ENCODE data around the gene CACNB1.
"Not testable (repeated sequence)": the region's sequence is repeated elsewhere in the genome, so short reads cannot be mapped to it uniquely, and the experiment has no call there.

Gene CACNB1

DNA sequence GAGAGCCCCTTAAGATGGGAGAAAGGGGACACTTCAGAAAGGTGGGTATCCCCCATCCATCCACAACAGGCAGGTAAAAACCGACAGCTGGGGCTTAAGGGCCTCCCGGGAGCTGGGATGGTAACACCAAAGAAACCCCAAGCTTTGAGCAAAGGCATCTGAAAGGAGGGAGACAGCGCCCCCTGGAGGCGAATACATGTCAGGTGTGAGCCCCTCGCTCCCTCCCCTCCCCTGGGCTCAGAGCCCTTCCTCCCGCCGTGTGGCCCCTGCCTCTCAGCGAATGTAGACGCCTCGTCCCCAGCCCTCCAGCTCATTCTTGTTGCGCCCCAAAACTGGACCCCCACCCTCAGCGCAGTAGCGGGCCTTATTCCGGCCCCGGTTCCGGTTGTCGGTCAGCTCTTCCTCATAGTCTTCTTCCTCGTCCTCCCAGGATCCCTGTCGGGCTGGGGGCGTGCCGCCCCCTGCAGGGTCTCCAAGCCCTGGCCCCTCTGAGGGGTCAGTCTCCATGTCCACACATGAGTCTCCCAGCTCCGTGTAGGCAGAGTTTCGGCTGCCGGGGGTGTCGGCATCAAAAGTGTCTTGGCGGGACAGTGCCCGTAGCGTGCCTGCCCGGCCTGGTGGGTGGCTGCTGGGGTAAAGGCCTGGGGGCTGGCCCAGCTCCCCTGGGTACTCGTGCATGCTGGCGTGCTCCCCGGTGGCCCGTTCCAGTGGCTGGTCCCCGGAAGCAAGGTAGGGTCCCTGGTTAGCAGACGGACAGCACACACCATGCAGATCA is 22.4 kb downstream of the CACNB1 start:
- DNase-seq (ENCODE audit: low read depth) = peak; percentile 56

GRCh38 chr17:39173526-39174274 is 23.8 kb downstream of the CACNB1 start:
- no peak for DNase-seq (ENCODE audit: low read depth)

DNA sequence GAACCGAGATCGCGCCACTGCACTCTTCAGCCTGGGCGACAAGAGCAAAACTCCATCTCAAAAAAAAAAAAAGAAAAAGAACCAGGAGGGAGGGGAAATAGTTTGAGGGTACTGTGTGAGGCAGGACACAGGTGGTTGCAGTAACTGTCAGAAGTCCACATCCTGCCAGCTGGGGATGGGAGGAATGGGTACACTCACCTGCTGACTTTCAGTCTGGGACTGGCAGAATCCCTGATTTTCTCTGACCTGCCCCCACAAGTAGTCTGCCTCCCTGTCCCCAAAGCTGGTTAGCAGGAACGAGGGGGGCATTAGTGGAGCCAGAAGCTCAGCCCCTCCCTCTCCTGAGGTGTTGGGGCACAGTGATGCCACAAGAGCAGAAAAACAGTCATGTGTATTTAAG is 24.4 kb downstream of the CACNB1 start:
- DNase-seq (ENCODE audit: low read depth) = no peak

DNA sequence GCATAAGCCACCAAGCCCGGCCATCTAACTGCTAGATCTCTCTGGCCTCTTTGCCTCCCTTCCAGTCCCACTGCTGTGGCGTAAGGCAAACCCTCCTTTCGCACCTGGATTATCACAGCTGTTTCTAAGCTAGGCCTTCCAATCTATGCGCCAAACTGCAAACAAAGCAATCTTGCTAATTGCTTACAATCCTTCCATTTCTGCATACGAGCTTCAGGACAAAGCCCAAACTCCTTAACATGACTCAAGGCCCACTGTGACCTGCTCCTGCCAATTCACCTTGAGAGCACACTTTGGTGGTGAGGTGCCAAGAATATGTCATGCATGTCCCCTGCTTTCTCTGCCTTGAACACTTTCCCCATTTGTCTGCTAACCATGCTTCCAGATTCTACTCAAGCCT is 25.5 kb downstream of the CACNB1 start:
- DNase-seq (ENCODE audit: low read depth) = no peak

- no peak for DNase-seq (ENCODE audit: low read depth)
Observed at GRCh38 chr17:39170558-39170957, 26.9 kb downstream of the CACNB1 start.

DNA sequence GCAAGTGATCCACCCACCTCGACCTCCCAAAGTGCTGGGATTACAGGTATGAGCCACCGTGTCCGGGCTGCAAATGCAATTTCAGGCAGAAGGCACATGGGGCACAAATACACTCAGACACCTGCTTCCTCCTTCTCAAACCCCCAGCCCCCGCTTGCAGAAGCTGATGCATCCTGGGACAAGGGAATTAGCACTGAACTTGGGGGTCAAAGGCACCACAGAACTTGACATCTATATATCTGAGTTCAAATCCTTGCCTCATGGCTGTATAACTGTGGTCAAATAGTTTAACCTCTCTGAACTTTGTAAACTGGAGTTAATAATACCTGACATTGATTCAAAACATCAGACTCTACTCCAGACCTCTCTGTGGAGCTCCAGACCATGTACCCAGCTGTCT is 27.4 kb downstream of the CACNB1 start:
- DNase-seq (ENCODE audit: low read depth) = no peak

DNA sequence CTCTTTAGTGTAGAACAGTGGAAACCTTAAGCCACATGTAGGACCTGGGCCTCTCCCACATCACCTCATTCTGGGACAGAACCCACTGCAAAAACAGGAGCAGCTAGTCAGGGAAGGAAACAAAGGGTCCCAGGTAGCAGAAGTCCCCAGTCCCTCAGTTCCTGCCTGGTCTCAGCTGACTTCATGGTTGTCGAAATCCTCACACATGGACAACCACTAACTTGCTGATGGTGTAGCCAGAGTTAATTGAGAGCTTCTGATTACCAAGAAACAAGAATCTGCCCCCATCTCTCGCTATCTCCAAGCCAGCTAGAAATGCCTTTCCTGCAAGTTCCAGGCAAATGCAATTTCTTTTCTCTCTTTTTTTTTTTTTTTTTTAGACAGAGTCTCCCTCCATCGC is 28.0 kb downstream of the CACNB1 start:
- DNase-seq (ENCODE audit: low read depth) = no peak

- DNase-seq (ENCODE audit: low read depth) = no peak
Observed at GRCh38 chr17:39169101-39169500, 28.4 kb downstream of the CACNB1 start.

GRCh38 chr17:39168503-39168902 is 29.0 kb downstream of the CACNB1 start:
- DNase-seq (ENCODE audit: low read depth) = not testable (repeated sequence)

GRCh38 chr17:39167476-39167875 is 30.0 kb downstream of the CACNB1 start:
- no peak for DNase-seq (ENCODE audit: low read depth)

DNA sequence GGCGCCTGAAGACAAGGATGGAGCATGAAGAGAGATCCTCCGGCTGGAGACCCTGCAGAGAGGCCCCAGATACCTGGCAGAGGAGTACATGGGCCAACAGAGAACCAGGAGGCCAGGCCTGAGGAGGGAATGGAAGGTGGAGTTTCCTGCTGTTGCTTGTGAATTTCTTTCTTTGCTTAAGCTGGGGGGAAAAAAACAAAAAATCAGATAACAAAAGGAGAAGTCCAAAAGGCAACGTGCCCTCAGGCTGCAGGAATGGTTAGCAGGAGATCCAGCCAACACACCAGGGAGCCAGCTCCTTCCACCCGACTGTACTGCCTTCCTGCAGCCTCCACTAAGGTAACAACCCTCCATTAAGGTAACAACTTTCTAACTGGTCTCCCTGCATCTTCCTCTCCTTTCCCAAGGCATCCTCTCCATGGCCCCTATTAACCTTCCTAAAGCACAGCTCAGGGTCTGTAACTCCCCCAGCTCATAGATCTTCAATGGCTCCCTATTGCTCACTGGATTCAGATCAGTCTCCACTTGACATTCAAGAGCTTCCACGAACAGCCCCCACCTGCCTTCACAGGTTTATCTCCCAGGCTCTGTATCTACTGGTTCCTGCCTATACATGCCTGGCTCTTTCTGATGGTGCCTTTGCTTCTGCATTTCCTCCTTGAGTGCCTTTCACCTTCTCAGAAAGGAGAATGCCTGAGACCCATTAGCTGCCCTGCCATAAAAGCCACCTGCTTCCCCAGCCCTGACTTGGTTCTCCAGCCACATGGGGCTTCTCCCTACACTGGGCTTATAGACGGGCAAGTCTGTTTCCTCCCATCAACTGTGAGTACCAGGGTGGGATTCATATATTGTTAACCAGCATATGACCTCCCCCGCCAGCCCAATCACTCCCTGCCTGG is 30.8 kb downstream of the CACNB1 start:
- DNase-seq (ENCODE audit: low read depth) = no peak

- no peak for DNase-seq (ENCODE audit: low read depth)
Observed at GRCh38 chr17:39165841-39166349, 31.6 kb downstream of the CACNB1 start, which contains the start of gene ARL5C. Gene ARL5C (minus strand): TSS chr17:39166161. CDS start chr17:39165760, 401 bp downstream.

- no peak for DNase-seq (ENCODE audit: low read depth)
Observed at GRCh38 chr17:39165178-39165840, 32.2 kb downstream of the CACNB1 start.

DNA sequence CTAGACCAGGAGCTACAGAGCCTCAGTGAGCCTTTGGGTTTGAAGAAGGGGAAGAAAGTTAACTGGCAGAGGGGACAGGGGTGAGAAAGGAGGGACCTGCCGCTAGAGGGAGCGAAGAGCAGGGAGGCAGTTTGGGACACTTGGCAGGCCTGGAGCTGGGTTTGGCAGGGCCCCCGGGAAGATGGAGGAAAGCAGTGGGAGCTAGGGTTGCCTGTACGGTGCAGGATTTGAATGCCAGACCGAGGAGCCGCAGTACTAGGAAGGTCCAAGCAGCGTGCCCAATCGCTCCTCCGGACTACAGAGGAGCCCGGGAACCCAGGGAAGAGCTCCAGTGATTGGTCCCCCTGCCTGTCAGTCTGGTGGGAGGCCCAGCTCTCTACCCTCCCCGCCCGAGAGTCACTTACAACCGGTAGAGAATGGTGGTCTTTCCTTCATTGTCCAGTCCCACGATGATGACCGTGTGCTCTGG is 32.8 kb downstream of the CACNB1 start:
- peak; percentile 72 for DNase-seq (ENCODE audit: low read depth)

DNA sequence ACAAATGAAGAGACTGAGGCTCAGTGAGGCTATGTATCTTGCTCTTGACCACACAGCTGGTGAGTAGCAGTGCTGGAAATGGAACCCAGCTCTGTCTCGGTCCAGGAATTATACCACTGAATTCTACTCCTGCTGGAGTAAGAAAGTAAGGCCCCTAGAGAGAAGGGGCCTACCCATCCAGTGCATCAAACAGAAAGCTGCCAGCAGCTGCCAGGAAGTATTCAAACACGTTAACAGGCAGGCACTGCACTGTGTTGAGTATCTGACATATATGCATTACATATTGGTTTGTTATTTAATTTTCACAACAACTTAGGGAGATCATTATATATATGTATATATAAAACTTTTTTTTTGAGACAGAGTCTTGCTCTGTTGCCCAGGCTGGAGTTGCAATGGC is 35.5 kb downstream of the CACNB1 start:
- DNase-seq (ENCODE audit: low read depth) = no peak

GRCh38 chr17:39158623-39159022 is 38.8 kb downstream of the CACNB1 start:
- DNase-seq (ENCODE audit: low read depth) = no peak

DNA sequence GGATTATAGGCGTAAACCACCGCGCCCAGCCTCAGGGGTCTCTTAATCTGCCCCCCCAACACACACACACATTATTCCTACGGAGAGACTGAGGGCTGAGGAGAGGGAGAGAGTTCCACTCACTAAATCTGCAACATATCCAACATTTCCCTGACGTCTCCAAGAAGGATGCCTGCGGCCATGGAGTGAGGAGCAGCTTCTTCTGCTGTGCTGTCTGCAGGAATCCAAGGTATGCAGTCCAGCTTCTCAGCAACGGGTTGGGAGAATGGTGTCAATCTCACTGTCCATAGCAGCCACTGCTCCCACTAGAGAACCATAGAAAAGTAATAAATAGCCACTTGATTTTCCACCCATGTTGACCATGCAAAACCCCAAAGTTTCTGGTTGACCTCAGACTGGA is 41.0 kb downstream of the CACNB1 start:
- no peak for DNase-seq (ENCODE audit: low read depth)

DNA sequence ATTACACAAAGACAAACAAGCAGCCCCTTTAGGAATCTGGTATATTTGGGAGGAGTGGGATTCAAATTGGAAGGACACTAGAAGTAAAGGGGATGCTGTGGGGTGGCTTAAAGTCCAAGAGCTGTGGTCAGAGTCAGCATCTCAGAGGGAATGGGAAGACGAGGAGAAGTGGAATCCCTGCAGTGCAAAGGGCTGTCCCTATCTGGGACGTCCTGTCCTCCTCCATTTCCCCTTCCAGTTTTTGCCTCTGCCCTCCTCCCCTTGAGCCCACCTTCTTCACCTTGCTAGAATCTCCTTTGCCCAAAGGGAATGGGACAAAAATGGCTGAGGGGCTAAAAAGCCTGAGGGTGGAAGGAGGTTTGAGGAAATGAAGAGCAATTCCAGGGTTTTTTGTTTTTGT is 41.8 kb downstream of the CACNB1 start:
- no peak for DNase-seq (ENCODE audit: low read depth)

DNA sequence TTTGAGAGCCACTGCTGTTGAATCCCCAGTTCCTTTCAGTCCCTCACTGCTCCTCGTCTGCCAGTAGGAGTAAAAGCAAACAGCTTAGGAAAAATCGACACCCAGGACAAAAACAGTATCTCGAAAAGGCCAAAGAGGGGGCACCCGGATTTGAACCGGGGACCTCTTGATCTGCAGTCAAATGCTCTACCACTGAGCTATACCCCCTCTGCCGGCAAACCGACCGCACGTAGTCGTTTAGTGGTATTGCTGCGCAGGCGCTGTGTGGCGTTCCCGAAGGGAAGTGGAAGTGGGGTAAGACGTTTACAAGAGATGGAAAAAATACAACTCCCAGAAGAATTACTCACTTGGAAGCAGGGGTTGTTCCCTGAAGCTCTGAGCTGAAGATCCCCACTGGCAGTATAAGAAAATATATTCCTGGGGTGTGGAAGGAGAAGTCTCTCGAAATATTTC is 43.8 kb downstream of the CACNB1 start:
- peak; percentile 91 for DNase-seq (ENCODE audit: low read depth)

DNA sequence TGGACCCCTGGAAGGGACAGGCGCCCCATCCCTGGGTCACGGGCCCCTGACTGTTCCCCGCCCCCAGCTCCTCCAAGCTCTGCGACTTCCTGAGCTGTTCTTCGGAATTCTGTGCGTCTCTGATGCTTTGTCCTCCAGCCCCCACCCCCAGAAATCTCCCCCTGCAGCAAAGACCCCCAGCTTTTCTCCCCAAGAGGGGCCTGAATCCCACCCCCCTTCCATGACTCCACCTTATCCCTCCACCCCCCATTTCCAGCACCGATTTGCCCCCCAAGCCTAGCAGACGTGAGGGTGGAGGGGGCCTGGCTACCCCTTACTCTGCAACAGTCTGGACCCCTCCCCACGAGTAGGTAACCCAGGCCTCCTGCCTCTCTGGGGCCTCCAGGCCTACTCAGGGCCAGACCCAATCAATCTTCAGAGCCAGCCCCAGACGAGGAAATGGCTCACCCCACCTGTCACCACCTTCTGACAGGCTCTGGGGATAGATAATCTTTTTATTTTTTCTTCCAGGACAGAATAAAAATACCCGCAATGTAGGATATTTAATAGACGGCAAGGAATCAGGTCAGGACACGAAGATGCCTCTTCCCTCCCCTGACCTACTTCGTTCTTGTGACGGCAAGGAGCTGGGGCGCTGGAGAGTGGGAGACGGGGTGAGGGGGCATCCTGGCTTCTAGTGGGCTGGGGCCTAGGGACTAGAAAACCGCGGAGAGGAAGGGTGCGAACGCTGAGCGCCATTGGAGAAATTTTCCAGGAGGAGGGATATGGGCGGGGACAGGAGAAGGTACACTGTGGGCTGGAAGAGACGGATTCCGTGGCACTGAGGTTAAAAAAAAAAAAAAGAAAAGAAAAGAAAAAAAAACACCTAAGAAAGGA is 45.3 kb downstream of the CACNB1 start:
- DNase-seq (ENCODE audit: low read depth) = no peak

Measured in activated T-cell treated with anti-CD3 and anti-CD28 coated beads for 24 hours (primary cell).